ENCODE measurements around the gene GTPBP3. TPM values are rescaled to one million over a fixed set of nuclear protein-coding genes. Genes with fewer than 3 reads are reported as not detected.

Gene GTPBP3
- total RNA-seq, 1 experiment from 2014 or later = 62.9 TPM

DNA sequence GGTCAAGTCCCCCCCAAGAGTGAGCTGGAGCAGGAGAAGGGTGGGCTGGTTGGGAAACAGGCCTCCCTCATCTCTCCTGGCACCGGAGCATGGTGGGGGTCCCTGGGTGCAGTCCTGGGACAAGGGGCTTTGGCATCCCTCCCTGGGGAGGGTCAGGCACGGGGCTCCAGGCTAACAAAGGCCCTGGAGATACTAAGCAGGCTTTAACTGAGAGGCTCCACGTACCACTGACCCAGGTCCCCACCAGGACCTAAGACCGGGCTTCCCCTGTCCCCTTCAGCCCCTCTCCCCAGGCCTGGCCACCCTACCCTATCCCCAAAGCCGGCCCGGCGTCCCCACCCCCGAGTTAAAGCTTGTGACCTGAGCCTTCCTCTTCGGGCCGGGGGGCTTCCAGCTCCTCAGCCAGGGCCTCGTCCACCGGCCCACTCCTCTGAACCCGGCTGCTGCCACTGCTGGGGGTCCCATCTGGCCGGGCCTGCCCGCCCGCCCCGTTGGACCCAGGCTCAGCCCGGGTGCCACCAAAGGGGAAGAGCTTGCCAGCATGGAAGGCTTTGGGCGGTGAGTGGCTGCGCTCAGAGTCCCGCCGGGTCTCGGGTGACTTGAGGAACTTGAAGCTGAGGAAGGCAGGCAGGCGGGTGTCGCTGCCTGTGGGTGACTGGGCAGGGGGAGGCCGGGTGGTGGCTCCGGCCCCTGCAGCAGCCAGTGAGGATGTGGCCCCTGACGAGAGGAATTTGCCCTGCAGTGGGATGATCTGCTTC is 12.8 kb upstream of the GTPBP3 start:
- Histone ChIP-seq H3K27ac (ENCODE audit: insufficient read length, low read depth, low read length) (no peak overlapping the region), H2AFZ (ENCODE audit: low read length) (no peak overlapping the region)
- TF ChIP-seq, protein P1, sequence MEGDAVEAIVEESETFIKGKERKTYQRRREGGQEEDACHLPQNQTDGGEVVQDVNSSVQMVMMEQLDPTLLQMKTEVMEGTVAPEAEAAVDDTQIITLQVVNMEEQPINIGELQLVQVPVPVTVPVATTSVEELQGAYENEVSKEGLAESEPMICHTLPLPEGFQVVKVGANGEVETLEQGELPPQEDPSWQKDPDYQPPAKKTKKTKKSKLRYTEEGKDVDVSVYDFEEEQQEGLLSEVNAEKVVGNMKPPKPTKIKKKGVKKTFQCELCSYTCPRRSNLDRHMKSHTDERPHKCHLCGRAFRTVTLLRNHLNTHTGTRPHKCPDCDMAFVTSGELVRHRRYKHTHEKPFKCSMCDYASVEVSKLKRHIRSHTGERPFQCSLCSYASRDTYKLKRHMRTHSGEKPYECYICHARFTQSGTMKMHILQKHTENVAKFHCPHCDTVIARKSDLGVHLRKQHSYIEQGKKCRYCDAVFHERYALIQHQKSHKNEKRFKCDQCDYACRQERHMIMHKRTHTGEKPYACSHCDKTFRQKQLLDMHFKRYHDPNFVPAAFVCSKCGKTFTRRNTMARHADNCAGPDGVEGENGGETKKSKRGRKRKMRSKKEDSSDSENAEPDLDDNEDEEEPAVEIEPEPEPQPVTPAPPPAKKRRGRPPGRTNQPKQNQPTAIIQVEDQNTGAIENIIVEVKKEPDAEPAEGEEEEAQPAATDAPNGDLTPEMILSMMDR (conservative IDR thresholded peaks at IDR 0.05) = no peak

More for the DNA sequence above, 12.8 kb upstream of the GTPBP3 start:
- Histone ChIP-seq H3K9ac (ENCODE audit: extremely low read depth, insufficient read length, low read length) (no peak overlapping the region), H3K4ac (ENCODE audit: low read depth, low read length) (no peak overlapping the region), H3K14ac (ENCODE audit: insufficient read depth, low read length) (no peak overlapping the region; the same call in 1 of the 2 replicates), H3K79me2 (ENCODE audit: insufficient read depth, low read length) (no peaks in the 10 kb centered on the region), H2BK20ac (ENCODE audit: low read depth, low read length, poor library complexity, severe bottlenecking) (no peak overlapping the region), H4K91ac (ENCODE audit: insufficient read length, low read depth, low read length) (no peak overlapping the region), H3K18ac (ENCODE audit: insufficient read length, low read depth, low read length) (no peak overlapping the region), H2BK12ac (ENCODE audit: insufficient read length, low read depth, low read length) (no peak overlapping the region), H3K23me2 (ENCODE audit: insufficient read length, low read depth, low read length, poor library complexity, severe bottlenecking) (peaks cover 5% of the 10 kb centered on the region), H3K9me3 (ENCODE audit: control insufficient read depth, low read depth, low read length) (no peaks in the 10 kb centered on the region), H4K20me1 (ENCODE audit: control insufficient read depth, insufficient read depth, insufficient read length) (no peaks in the 10 kb centered on the region), H3K23ac (ENCODE audit: insufficient read length, low read depth, low read length) (no peak overlapping the region), H4K5ac (ENCODE audit: insufficient read length, low read depth, low read length) (no peak overlapping the region), H3T11ph (ENCODE audit: low read length) (no peak overlapping the region), H2BK15ac (ENCODE audit: low read depth, low read length) (no peak overlapping the region), H3K4me1 (ENCODE audit: insufficient read depth, low read length) (no peaks in the 10 kb centered on the region), H3K27me3 (ENCODE audit: insufficient read depth, low read length) (no peaks in the 10 kb centered on the region), H3K56ac (ENCODE audit: insufficient read length, low read depth, low read length) (no peak overlapping the region), H2BK120ac (ENCODE audit: low read depth, low read length, poor library complexity, severe bottlenecking) (no peak overlapping the region), H3K4me2 (ENCODE audit: insufficient read depth, insufficient read length, low read length) (no peak overlapping the region), H4K8ac (replicated peaks; ENCODE audit: insufficient read length, low read depth, low read length) (no peak overlapping the region), H2BK5ac (ENCODE audit: insufficient read length, low read length) (no peak overlapping the region), H2AK5ac (ENCODE audit: insufficient read length, low read length) (no peak overlapping the region), H3K79me1 (ENCODE audit: insufficient read depth, low read depth, low read length, poor library complexity, severe bottlenecking) (no peaks in the 10 kb centered on the region)
- H3K4me1 Mint-ChIP-seq = peaks cover 6 to 19% of the 10 kb centered on the region in 2 experiments
- peaks cover 3% of the 10 kb centered on the region; the same call in 1 of the 2 replicates for H3K27me3 Mint-ChIP-seq (ENCODE audit: low read depth)
- DNase-seq = no peak
- H3K36me3 Mint-ChIP-seq (ENCODE audit: insufficient read depth in 1 of 3, low read depth in 3 of 3) = peaks cover 12 to 45% (median 27%) of the 10 kb centered on the region in 3 experiments
- no peak overlapping the region for H3K4me3 Mint-ChIP-seq
- H3K27ac Mint-ChIP-seq = no peak overlapping the region
- H3K9me3 Mint-ChIP-seq = no peaks in the 10 kb centered on the region
- no CpG with 5 or more reads among the region's 28 CpGs for WGBS (ENCODE audit: extremely low coverage, insufficient read length, low lambda C conversion rate)

Measured in H9 (cell line).